Mucosa of descending colon (tissue), 3 donors: ENCODE results near the gene FOXL3. TPM values are rescaled to one million over a fixed set of nuclear protein-coding genes. Genes with fewer than 3 reads are reported as not detected.

Source experiments
- ATAC-seq: fragments of 200-7000 bp; cut with Tn5 transposase; one replicate; pipeline ENCODE4 v1.9.1; 2020; ENCODE audit warnings: mild to moderate bottlenecking, moderate library complexity
- DNase-seq, 3 donors: peaks; one replicate each; pipeline ENCODE4 v3.0.0-alpha.2; 2020
- H3K36me3 ChIP-seq: fragments of 200-600 bp; one replicate; pipeline ENCODE4 v1.8.0; 2021; ENCODE audit warnings: low read depth, mild to moderate bottlenecking
- H3K4me1 ChIP-seq: fragments of 200-600 bp; one replicate; pipeline ENCODE4 v1.8.0; 2021; ENCODE audit warnings: low read depth, mild to moderate bottlenecking
- H3K4me3 ChIP-seq: fragments of 200-600 bp; one replicate; pipeline ENCODE4 v1.8.0; 2021; ENCODE audit warnings: mild to moderate bottlenecking
- H3K9me3 ChIP-seq: fragments of 200-600 bp; one replicate; pipeline ENCODE4 v1.8.0; 2021; ENCODE audit warnings: mild to moderate bottlenecking
- intact Hi-C, 2 donors: fragments of 100-400 bp; cut with DNase I in 1 of 2; cut with micrococcal nuclease in 1 of 2; formaldehyde crosslinking; loops; one replicate each; pipeline versions ENCODE4 v1.11.0 to v1.11.1; 2022; cut with DNase I, micrococcal nuclease
- total RNA-seq, 3 donors: library from RNA; stranded (reverse); fragmentation: NEBNext Ultra II Directional in 2 of 3; extraction: Animal tissue kit (Norgen Biotek cat#: 25700) in 2 of 3; gene quantifications; one replicate each; pipeline versions ENCODE4 v1.2.1 to v1.2.4, GENCODE V29; 2021 to 2023
- TF ChIP-seq, protein P1 (sequence below): fragments of 200-600 bp; IDR thresholded peaks from one replicate; pipeline ENCODE4 v1.8.0; 2022; ENCODE audit warnings: antibody characterized with exemption, mild to moderate bottlenecking
- donor health status: DM: no; HTN: no; CAD: no; lungs with moderate emphysema.
- donor health status: DM: no; HTN: no; CAD: no.
- donor health status: DM: no; HTN: yes; CAD: no.

The FOXL3 gene
- total RNA-seq, 3 donors from 2014 or later = 0.43 TPM; not detected in 2

DNA sequence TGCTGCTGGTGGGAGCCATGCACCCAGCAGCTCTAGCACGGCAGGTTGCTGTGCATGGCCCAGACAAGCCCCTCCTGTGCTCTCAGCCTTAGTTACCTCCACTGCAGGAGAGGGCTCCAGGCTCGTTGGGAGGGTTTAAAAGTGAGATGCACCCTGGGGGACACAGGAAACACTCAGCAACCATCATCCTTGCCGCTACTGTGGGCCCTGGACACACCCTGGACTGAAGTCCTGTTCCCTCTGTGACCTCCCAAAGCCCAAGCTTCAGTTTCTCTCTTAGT lies 49.0 kb downstream of the FOXL3 start:
- intact Hi-C loops = loop anchor here in 1 of 2 donors (10.0 kb wide), 1 partner anchor 166 kb away; no protein-coding TSS in a partner anchor
- Histone ChIP-seq H3K4me1 (peaks cover 14% of the 10 kb centered on the region), H3K36me3 (no peaks in the 10 kb centered on the region), H3K9me3 (no peaks in the 10 kb centered on the region), H3K4me3 (no peak overlapping the region)
- TF ChIP-seq, protein P1, sequence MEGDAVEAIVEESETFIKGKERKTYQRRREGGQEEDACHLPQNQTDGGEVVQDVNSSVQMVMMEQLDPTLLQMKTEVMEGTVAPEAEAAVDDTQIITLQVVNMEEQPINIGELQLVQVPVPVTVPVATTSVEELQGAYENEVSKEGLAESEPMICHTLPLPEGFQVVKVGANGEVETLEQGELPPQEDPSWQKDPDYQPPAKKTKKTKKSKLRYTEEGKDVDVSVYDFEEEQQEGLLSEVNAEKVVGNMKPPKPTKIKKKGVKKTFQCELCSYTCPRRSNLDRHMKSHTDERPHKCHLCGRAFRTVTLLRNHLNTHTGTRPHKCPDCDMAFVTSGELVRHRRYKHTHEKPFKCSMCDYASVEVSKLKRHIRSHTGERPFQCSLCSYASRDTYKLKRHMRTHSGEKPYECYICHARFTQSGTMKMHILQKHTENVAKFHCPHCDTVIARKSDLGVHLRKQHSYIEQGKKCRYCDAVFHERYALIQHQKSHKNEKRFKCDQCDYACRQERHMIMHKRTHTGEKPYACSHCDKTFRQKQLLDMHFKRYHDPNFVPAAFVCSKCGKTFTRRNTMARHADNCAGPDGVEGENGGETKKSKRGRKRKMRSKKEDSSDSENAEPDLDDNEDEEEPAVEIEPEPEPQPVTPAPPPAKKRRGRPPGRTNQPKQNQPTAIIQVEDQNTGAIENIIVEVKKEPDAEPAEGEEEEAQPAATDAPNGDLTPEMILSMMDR = no peak
- no peak for ATAC-seq
- DNase-seq = peak in 1 of 3 donors; percentile 20

DNA sequence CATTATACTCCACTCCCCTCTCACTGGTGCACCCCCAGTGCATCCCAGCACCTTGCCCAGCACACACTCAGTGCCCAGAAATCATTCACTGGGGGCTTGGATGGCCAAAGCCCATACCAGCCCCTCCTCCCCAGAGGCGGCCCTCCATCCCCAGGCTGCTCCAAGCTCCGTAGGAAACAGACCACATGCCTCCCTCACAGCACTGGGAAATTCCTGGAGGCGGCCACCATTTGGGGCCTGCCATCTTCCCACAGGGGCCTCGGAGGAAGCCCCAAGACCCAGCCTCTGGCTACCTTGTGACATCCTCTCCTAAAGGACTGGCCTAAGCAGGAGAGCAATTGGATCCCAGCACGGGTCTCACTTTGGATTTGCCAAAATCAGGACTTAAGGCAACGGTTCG lies 49.7 kb downstream of the FOXL3 start:
- no peaks in the 10 kb centered on the region for H3K9me3 ChIP-seq
- H3K36me3 ChIP-seq = no peaks in the 10 kb centered on the region
- H3K4me3 ChIP-seq = no peak overlapping the region
- intact Hi-C loops = loop anchor here in 1 of 2 donors (10.0 kb wide), 1 partner anchor 165 kb away; no protein-coding TSS in a partner anchor
- H3K4me1 ChIP-seq = peaks cover 14% of the 10 kb centered on the region
- DNase-seq (peak in 1 of 3 donors; percentile 8), ATAC-seq (no peak)
- TF ChIP-seq, protein P1 = no peak

DNA sequence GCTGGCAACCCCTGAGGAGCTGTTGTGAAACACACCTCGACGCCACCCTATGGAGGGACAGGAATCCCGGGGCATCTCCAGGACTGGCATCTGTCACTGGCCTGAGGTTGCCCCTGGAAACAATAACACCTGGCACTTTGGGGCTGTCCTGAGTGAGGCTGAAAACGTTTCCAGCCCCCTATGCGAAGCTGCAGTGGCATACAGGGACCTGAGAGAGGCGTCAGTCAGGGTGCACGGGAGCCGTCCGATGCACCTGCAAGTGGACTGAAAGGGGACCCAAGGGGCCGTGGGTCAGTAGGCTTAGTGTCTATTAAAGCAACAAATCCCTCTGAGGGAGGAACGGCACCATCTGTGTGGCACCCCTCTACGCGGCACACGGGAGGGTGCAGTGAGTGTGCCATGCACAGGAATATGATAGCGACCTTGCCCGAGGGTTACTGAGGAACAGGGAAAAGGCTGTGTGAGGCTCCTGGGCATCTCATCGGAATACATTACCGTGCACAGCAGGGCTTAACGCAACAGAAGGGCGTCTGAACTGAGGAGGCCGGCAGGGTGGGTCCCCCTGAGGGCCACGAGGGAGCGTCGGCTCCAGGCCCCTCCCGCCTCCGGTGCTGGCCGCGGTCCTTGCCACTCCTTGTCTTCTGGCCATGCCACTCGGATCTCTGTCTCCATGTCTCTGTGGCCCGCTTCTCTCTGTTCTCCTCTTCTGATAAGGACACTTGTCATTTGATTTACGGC lies 50.4 kb downstream of the FOXL3 start:
- Histone ChIP-seq H3K9me3 (no peaks in the 10 kb centered on the region), H3K4me1 (peaks cover 14% of the 10 kb centered on the region), H3K4me3 (no peak overlapping the region), H3K36me3 (no peaks in the 10 kb centered on the region)
- TF ChIP-seq, protein P1 = no peak
- ATAC-seq (peak; percentile 6), DNase-seq (peak in 2 of 3 donors; percentile 23 to 50)
- intact Hi-C loops = no loop called here

Other genes with a start within 250 kb of the FOXL3 start
- 10 to 100 TPM; 20.7 to 47.7 (median 26.5) TPM for gene FAM20C, start 97.6 kb upstream of the FOXL3 start, total RNA-seq
- 10 to 100 TPM; 52.7 to 63.0 (median 57.5) TPM for gene PDGFA, start 229.7 kb downstream of the FOXL3 start, total RNA-seq